Trophoblast cell (in vitro differentiated cells and primary cell): ENCODE measurements around the gene CC2D2B.

Experiments
- DNase-seq, 2 donors: peaks; one replicate each; pipeline ENCODE4 v3.0.0-alpha.2; 2016
- H2AFZ ChIP-seq: 2 replicates; pipeline ENCODE4 v1.6.1; 2013; ENCODE audit warnings: low read length, moderate library complexity, mild to moderate bottlenecking; ENCODE audit not compliant: insufficient read depth, poor library complexity
- H2AK5ac ChIP-seq: 2 replicates; pipeline ENCODE4 v1.6.1; 2013; ENCODE audit warnings: mild to moderate bottlenecking, low read length
- H2BK120ac ChIP-seq: 2 replicates; pipeline ENCODE4 v1.6.1; 2013; ENCODE audit warnings: low read length, mild to moderate bottlenecking, moderate library complexity; ENCODE audit not compliant: insufficient read depth, poor library complexity
- H2BK12ac ChIP-seq: 2 replicates; pipeline ENCODE4 v1.6.1; 2013; ENCODE audit warnings: mild to moderate bottlenecking, low read length, moderate library complexity
- H2BK5ac ChIP-seq: 2 replicates; pipeline ENCODE4 v1.6.1; 2013; ENCODE audit warnings: low read length, low read depth, moderate library complexity, mild to moderate bottlenecking; ENCODE audit not compliant: poor library complexity
- H3K14ac ChIP-seq: 2 replicates; pipeline ENCODE4 v1.6.1; 2013; ENCODE audit warnings: mild to moderate bottlenecking, low read length
- H3K18ac ChIP-seq: 2 replicates; pipeline ENCODE4 v1.6.1; 2013; ENCODE audit warnings: mild to moderate bottlenecking, low read length
- H3K23ac ChIP-seq: 2 replicates; pipeline ENCODE4 v1.6.1; 2013; ENCODE audit warnings: low read length
- H3K27ac ChIP-seq: 2 replicates; pipeline ENCODE4 v1.5.1; 2013; ENCODE audit warnings: low read depth, mild to moderate bottlenecking, inconsistent platforms, low read length, moderate library complexity
- H3K27me3 ChIP-seq: 2 replicates; pipeline ENCODE4 v1.6.1; 2013; ENCODE audit warnings: inconsistent platforms, mild to moderate bottlenecking, low read length, moderate library complexity; ENCODE audit not compliant: insufficient read depth
- H3K36me3 ChIP-seq, 2 experiments: 1 replicate in 1 of 2; 2 replicates in 1 of 2; pipeline ENCODE4 v1.6.1; 2013; ENCODE audit warnings: low read length in 2 of 2, mild to moderate bottlenecking in 2 of 2, moderate library complexity in 1 of 2; ENCODE audit not compliant: insufficient read depth in 2 of 2, control insufficient read depth in 1 of 2
- H3K4ac ChIP-seq: 2 replicates; pipeline ENCODE4 v1.6.1; 2013; ENCODE audit warnings: low read depth, mild to moderate bottlenecking, low read length, moderate library complexity
- H3K4me1 ChIP-seq, 2 experiments: 1 replicate in 1 of 2; 2 replicates in 1 of 2; pipeline ENCODE4 v1.6.1; 2013; ENCODE audit warnings: low read length in 2 of 2, mild to moderate bottlenecking in 2 of 2, moderate library complexity in 1 of 2; ENCODE audit not compliant: insufficient read depth in 2 of 2, control insufficient read depth in 1 of 2
- H3K4me2 ChIP-seq: 2 replicates; pipeline ENCODE4 v1.6.1; 2013; ENCODE audit warnings: inconsistent platforms, mild to moderate bottlenecking, low read length, moderate library complexity
- H3K4me3 ChIP-seq: 2 replicates; pipeline ENCODE4 v1.5.1; 2013; ENCODE audit warnings: mild to moderate bottlenecking, low read depth, low read length, inconsistent platforms
- H3K79me1 ChIP-seq: one replicate; pipeline ENCODE4 v1.6.1; 2013; ENCODE audit warnings: low read length
- H3K79me2 ChIP-seq: 2 replicates; pipeline ENCODE4 v1.6.1; 2013; ENCODE audit warnings: low read length, mild to moderate bottlenecking; ENCODE audit not compliant: control insufficient read depth, insufficient read depth, poor library complexity
- H3K9ac ChIP-seq: 2 replicates; pipeline ENCODE4 v1.6.1; 2013; ENCODE audit warnings: mild to moderate bottlenecking, low read length
- H3K9me3 ChIP-seq: 2 replicates; pipeline ENCODE4 v1.6.1; 2013; ENCODE audit warnings: low read depth, mild to moderate bottlenecking, control low read depth, inconsistent platforms, low read length; ENCODE audit not compliant: insufficient read depth
- H4K12ac ChIP-seq: 2 replicates; pipeline ENCODE4 v1.6.1; 2013; ENCODE audit warnings: low read depth, mild to moderate bottlenecking, low read length, moderate library complexity
- H4K8ac ChIP-seq: 2 replicates; pipeline ENCODE4 v1.6.1; 2013; ENCODE audit warnings: low read depth, mild to moderate bottlenecking, low read length, moderate library complexity
- H4K91ac ChIP-seq: one replicate; pipeline ENCODE4 v1.6.1; 2013; ENCODE audit warnings: low read depth, mild to moderate bottlenecking, low read length, moderate library complexity
- WGBS: extraction: QIAGEN DNeasy Blood & Tissue Kit; methylation state at CpG from one replicate; pipeline ENCODE4 v1.1.7; 2013; ENCODE audit warnings: missing lambda C conversion rate; ENCODE audit not compliant: insufficient read length, insufficient coverage; ENCODE audit errors: extremely low coverage; 5-methylcytosine and 5-hydroxymethylcytosine counted together

CC2D2B gene

GRCh38 chr10:95876756-95877155, 31.0 kb upstream of the CC2D2B start:
- no peak overlapping the region for H3K4me2 ChIP-seq
- no CpG with 5 or more reads among the region's 1 CpG for WGBS
- no peak overlapping the region for H2BK5ac ChIP-seq
- no peak overlapping the region for H4K91ac ChIP-seq
- no peak overlapping the region for H4K8ac ChIP-seq
- H3K14ac ChIP-seq, result no peak overlapping the region
- no peak overlapping the region for H4K12ac ChIP-seq
- no peaks in the 10 kb centered on the region for H3K27me3 ChIP-seq
- no peaks in the 10 kb centered on the region for H3K79me1 ChIP-seq
- no peak overlapping the region for H3K23ac ChIP-seq
- H3K79me2 ChIP-seq, result no peaks in the 10 kb centered on the region
- no peak overlapping the region for H2BK12ac ChIP-seq
- no peak overlapping the region for H3K4me3 ChIP-seq
- no peak overlapping the region for H3K9ac ChIP-seq
- H2BK120ac ChIP-seq, result no peak overlapping the region
- no peak for DNase-seq
- H2AK5ac ChIP-seq, result no peak overlapping the region
- H3K4ac ChIP-seq, result no peak overlapping the region
- no peaks in the 10 kb centered on the region for H3K4me1 ChIP-seq
- H3K18ac ChIP-seq, result no peak overlapping the region
- H2AFZ ChIP-seq, result no peak overlapping the region
- peaks cover 8 to 13% of the 10 kb centered on the region in 2 experiments for H3K36me3 ChIP-seq
- peaks cover 3% of the 10 kb centered on the region for H3K9me3 ChIP-seq
- H3K27ac ChIP-seq, result no peak overlapping the region

DNA sequence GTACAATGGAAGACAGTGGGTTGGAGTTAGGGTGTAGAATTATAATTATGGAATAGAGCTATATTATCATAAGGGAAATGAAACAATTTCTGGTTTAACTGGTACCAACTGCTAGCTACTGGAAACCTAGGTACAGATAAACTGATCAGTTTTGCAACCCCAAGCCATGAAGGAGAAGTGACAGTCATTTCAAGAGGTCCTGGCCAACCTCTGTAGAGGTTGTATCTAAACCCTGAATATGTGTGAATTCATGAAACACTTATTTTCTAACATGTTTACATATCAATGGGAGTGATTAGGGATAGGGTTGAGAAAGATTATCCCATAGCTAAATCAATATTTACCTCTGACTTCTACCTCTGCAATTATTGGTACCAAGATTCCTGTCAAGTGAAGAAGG, 29.9 kb upstream of the CC2D2B start:
- H4K12ac ChIP-seq, result no peak overlapping the region
- no peak for DNase-seq
- no peak overlapping the region for H3K4me2 ChIP-seq
- H4K91ac ChIP-seq, result no peak overlapping the region
- H3K4me3 ChIP-seq, result no peak overlapping the region
- H3K18ac ChIP-seq, result no peak overlapping the region
- H3K4ac ChIP-seq, result no peak overlapping the region
- no peak overlapping the region for H3K9ac ChIP-seq
- H3K36me3 ChIP-seq, result peaks cover 8 to 13% of the 10 kb centered on the region in 2 experiments
- no peak overlapping the region for H2AFZ ChIP-seq
- H2BK120ac ChIP-seq, result no peak overlapping the region
- peaks cover 3% of the 10 kb centered on the region for H3K9me3 ChIP-seq
- H3K27ac ChIP-seq, result no peak overlapping the region
- H2AK5ac ChIP-seq, result no peak overlapping the region
- H2BK12ac ChIP-seq, result no peak overlapping the region
- no peak overlapping the region for H2BK5ac ChIP-seq
- no peak overlapping the region for H3K14ac ChIP-seq
- no peak overlapping the region for H3K23ac ChIP-seq
- no peaks in the 10 kb centered on the region for H3K79me2 ChIP-seq
- no peaks in the 10 kb centered on the region for H3K79me1 ChIP-seq
- no peaks in the 10 kb centered on the region for H3K4me1 ChIP-seq
- no peak overlapping the region for H4K8ac ChIP-seq
- no peaks in the 10 kb centered on the region for H3K27me3 ChIP-seq

- Histone ChIP-seq H3K27ac (no peak overlapping the region), H3K79me1 (no peaks in the 10 kb centered on the region), H3K4ac (no peak overlapping the region), H2BK5ac (no peak overlapping the region), H2AFZ (no peak overlapping the region), H3K9ac (no peak overlapping the region), H2BK12ac (no peak overlapping the region), H3K36me3 (no peaks in the 10 kb centered on the region), H4K12ac (no peak overlapping the region), H3K9me3 (no peaks in the 10 kb centered on the region), H2AK5ac (no peak overlapping the region), H2BK120ac (no peak overlapping the region), H3K23ac (no peak overlapping the region), H3K4me1 (no peaks in the 10 kb centered on the region), H3K14ac (no peak overlapping the region), H3K18ac (no peak overlapping the region), H4K8ac (no peak overlapping the region), H3K27me3 (no peaks in the 10 kb centered on the region), H3K79me2 (no peaks in the 10 kb centered on the region), H3K4me2 (no peak overlapping the region), H4K91ac (no peak overlapping the region), H3K4me3 (no peak overlapping the region)
- no CpG with 5 or more reads among the region's 2 CpGs for WGBS
- DNase-seq, result no peak
Measured at GRCh38 chr10:95880704-95881103, 27.1 kb upstream of the CC2D2B start.

DNA sequence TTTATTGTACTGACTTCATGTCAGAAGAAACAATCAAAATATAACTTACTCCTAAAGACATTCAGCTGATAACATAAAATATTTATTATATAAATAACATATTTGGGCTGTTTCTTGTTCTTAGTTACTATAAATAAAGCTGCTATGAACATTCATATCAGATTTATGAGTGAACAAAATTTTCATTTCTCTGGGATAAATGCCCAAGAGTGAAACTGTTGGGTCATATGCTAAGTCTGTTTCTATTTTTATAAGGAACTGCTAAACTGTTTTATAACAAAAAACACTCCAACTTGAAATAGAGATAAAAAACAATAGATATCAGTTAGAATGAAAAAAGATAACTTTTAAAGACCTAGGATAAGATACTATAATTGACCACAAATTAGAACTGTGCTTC, 26.5 kb upstream of the CC2D2B start:
- H3K79me1 ChIP-seq, result no peaks in the 10 kb centered on the region
- no peak overlapping the region for H3K18ac ChIP-seq
- H3K4ac ChIP-seq, result no peak overlapping the region
- no peak overlapping the region for H4K91ac ChIP-seq
- H4K8ac ChIP-seq, result no peak overlapping the region
- H4K12ac ChIP-seq, result no peak overlapping the region
- no peaks in the 10 kb centered on the region for H3K4me1 ChIP-seq
- no peaks in the 10 kb centered on the region for H3K9me3 ChIP-seq
- H3K36me3 ChIP-seq, result no peaks in the 10 kb centered on the region
- no peak overlapping the region for H3K14ac ChIP-seq
- no peak overlapping the region for H2BK12ac ChIP-seq
- H2AFZ ChIP-seq, result no peak overlapping the region
- H3K27me3 ChIP-seq, result no peaks in the 10 kb centered on the region
- no peak for DNase-seq
- no peaks in the 10 kb centered on the region for H3K79me2 ChIP-seq
- H3K9ac ChIP-seq, result no peak overlapping the region
- H3K27ac ChIP-seq, result no peak overlapping the region
- no peak overlapping the region for H2AK5ac ChIP-seq
- H3K4me2 ChIP-seq, result no peak overlapping the region
- no peak overlapping the region for H2BK5ac ChIP-seq
- no peak overlapping the region for H3K4me3 ChIP-seq
- H2BK120ac ChIP-seq, result no peak overlapping the region
- H3K23ac ChIP-seq, result no peak overlapping the region

DNA sequence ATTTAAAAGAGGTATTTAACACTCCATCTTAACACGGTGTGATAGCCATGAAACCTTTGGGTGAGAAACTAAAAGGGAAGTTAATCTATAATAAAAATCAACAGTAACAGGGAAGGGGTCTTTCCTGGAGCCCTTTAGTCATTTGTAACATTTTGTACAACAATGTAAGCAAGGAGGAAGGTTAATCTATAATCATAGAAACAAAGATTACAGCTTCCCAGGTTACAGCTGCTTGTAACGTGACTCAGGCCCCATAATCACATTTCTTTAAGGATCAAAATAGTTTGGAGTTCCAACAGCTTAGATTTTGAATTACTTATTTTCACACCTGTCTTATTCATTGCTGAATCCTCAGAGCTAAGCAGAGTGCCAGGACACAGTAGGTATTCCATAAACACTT, 17.9 kb upstream of the CC2D2B start:
- H3K18ac ChIP-seq, result no peak overlapping the region
- no peak overlapping the region for H2AK5ac ChIP-seq
- no peaks in the 10 kb centered on the region for H3K79me2 ChIP-seq
- no peaks in the 10 kb centered on the region for H3K79me1 ChIP-seq
- no peak overlapping the region for H2BK120ac ChIP-seq
- no peaks in the 10 kb centered on the region for H3K4me1 ChIP-seq
- H3K9me3 ChIP-seq, result no peaks in the 10 kb centered on the region
- H3K36me3 ChIP-seq, result peaks cover 0 to 1% of the 10 kb centered on the region in 2 experiments
- no peak overlapping the region for H3K4ac ChIP-seq
- no peak overlapping the region for H3K23ac ChIP-seq
- H3K9ac ChIP-seq, result no peak overlapping the region
- no peak overlapping the region for H3K4me2 ChIP-seq
- WGBS, result no CpG with 5 or more reads among the region's 2 CpGs
- H2BK12ac ChIP-seq, result no peak overlapping the region
- H3K27me3 ChIP-seq, result no peaks in the 10 kb centered on the region
- no peak overlapping the region for H2BK5ac ChIP-seq
- no peak for DNase-seq
- no peak overlapping the region for H3K27ac ChIP-seq
- no peak overlapping the region for H3K14ac ChIP-seq
- H4K8ac ChIP-seq, result no peak overlapping the region
- no peak overlapping the region for H2AFZ ChIP-seq
- no peak overlapping the region for H4K12ac ChIP-seq
- no peak overlapping the region for H4K91ac ChIP-seq
- H3K4me3 ChIP-seq, result no peak overlapping the region
